Lower lobe of right lung (tissue), 2 donors: Measurements from ENCODE around the gene IBTK. TPM values are rescaled to one million over a fixed set of nuclear protein-coding genes. Genes with fewer than 3 reads are reported as not detected.
A peak's percentile ranks its signal among the peaks of the same experiment; 100 is the strongest.

Experiments
- ATAC-seq, 2 donors: fragments of 200-7000 bp; cut with Tn5 transposase; one replicate each; pipeline ENCODE4 v1.9.1; 2020 to 2022; ENCODE audit warnings: mild to moderate bottlenecking in 2 of 2, moderate library complexity in 2 of 2
- DNase-seq: peaks from one replicate; pipeline ENCODE4 v3.0.0-alpha.2; 2020
- H3K27ac ChIP-seq: fragments of 200-600 bp; one replicate; pipeline ENCODE4 v1.8.0; 2022
- H3K27me3 ChIP-seq: fragments of 200-600 bp; one replicate; pipeline ENCODE4 v1.8.0; 2022; ENCODE audit warnings: low read depth
- H3K36me3 ChIP-seq: fragments of 200-600 bp; one replicate; pipeline ENCODE4 v1.8.0; 2022; ENCODE audit warnings: mild to moderate bottlenecking
- H3K4me1 ChIP-seq: fragments of 200-600 bp; one replicate; pipeline ENCODE4 v1.8.0; 2022
- H3K4me3 ChIP-seq: fragments of 200-600 bp; one replicate; pipeline ENCODE4 v1.8.0; 2022; ENCODE audit warnings: mild to moderate bottlenecking
- H3K9me3 ChIP-seq: fragments of 200-600 bp; one replicate; pipeline ENCODE4 v1.8.0; 2022
- intact Hi-C: fragments of 100-400 bp; cut with DNase I; formaldehyde crosslinking; loops from one replicate; pipeline ENCODE4 v1.11.0; 2022
- total RNA-seq: library from RNA; stranded (reverse); fragmentation: NEBNext Ultra II Directional; extraction: Animal tissue kit (Norgen Biotek cat#: 25700); gene quantifications from one replicate; pipeline ENCODE4 v1.2.1, GENCODE V29; 2021
- TF ChIP-seq, protein P1 (sequence below): fragments of 200-600 bp; IDR thresholded peaks from one replicate; pipeline ENCODE4 v1.8.0; 2022; ENCODE audit warnings: antibody characterized with exemption, mild to moderate bottlenecking
- donor health status: DM: no; HTN: yes; CAD: no; lungs with severe emphysema.

The IBTK gene
- total RNA-seq, 1 donor from 2014 or later: 27.4 TPM

DNA sequence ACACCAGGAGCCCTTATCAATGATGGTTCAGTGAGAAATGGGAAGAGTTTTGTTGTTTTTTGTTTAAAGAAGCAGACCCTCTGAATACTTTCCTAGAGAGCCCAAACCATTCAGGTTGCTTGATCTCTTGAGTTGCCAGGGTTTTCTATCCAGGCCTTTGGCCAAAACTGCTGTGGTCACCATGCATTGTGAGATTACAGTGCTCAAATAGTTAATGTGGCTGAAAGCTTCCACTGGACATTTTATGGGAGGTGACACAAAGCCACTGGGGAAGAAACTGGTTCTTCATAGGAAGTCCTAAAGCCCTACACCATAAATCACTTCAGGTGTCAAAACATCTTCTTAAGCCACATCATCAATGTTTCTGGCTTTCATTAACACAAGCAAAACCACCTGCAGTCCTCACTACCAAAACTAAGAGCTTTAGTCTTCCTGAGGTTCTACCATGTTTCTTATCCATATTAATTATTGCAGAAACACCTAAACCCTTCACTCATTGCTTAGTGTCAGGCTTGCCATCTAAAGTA lies 101.6 kb downstream of the IBTK start:
- TF ChIP-seq, protein P1, sequence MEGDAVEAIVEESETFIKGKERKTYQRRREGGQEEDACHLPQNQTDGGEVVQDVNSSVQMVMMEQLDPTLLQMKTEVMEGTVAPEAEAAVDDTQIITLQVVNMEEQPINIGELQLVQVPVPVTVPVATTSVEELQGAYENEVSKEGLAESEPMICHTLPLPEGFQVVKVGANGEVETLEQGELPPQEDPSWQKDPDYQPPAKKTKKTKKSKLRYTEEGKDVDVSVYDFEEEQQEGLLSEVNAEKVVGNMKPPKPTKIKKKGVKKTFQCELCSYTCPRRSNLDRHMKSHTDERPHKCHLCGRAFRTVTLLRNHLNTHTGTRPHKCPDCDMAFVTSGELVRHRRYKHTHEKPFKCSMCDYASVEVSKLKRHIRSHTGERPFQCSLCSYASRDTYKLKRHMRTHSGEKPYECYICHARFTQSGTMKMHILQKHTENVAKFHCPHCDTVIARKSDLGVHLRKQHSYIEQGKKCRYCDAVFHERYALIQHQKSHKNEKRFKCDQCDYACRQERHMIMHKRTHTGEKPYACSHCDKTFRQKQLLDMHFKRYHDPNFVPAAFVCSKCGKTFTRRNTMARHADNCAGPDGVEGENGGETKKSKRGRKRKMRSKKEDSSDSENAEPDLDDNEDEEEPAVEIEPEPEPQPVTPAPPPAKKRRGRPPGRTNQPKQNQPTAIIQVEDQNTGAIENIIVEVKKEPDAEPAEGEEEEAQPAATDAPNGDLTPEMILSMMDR: no peak
- no peaks in the 10 kb centered on the region for H3K4me1 ChIP-seq
- DNase-seq (no peak), ATAC-seq (no peak)
- H3K36me3 ChIP-seq: no peaks in the 10 kb centered on the region
- no peak overlapping the region for H3K27ac ChIP-seq
- H3K4me3 ChIP-seq: no peak overlapping the region
- intact Hi-C loops: no loop called here
- no peaks in the 10 kb centered on the region for H3K9me3 ChIP-seq
- no peaks in the 10 kb centered on the region for H3K27me3 ChIP-seq

DNA sequence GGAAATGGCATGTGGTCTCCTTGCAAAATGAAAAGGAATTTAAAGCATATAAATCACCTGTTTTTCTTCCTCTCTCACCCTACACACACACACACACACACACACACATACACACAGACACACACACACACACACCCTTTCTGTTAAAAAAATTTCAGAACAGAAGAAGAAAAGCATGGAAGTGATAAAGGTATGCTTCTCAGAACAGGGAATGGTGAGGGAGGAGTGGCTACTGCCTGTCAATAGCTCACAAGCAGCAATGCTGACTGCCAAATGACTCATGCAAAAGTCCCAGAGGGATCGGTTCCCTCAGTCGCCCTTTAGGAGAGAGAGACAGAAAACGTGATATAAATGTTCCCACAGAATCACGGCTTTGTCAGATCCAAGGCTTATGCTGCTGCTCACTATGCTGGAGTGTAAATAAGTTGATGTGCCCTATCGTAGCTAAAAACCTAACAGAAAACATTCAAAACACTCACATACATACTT lies 102.6 kb downstream of the IBTK start:
- Histone ChIP-seq H3K27ac (no peak overlapping the region), H3K4me3 (no peak overlapping the region), H3K9me3 (no peaks in the 10 kb centered on the region), H3K36me3 (no peaks in the 10 kb centered on the region), H3K4me1 (no peaks in the 10 kb centered on the region), H3K27me3 (no peaks in the 10 kb centered on the region)
- DNase-seq (no peak), ATAC-seq (peak; percentile 63 to 67)
- TF ChIP-seq, protein P1: no peak
- intact Hi-C loops: no loop called here

DNA sequence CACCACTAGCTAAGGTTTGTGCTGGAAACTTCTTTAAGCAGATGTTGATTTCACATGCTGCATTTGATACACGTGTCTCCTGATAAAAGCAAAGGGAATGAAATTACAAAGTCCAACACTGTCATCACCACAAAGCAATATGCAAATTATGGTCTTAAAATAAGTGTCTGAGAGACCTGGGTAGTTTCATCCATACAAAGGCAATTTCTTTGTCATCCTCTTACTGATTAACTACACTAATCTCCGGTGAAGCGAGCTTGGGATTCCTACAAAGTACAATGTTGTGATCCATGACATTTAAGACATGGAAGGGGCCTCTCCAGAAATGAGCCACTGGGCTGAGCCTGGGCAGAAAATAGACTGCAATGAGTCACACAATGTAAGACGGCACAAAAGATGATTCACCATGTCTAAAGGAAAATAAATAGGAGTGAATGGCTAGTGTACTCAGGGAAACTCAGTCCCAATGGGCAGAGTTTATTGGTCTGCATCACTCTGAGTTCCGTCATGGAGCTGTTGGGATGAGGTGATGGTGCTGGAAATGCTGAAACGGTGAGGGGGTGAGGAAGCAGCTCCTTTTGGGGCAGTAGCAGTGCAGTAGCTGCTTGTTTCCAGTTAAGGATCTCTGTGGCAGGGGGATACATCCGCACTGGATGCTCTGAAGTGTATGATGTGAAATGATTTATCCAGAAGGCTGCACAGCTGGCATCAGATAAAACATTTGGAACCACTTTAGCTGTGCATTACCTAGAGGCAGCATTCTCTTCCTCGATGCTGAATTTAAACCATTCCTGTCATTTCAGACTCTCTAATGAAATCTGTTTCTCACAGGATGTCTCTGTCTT lies 103.3 kb downstream of the IBTK start:
- peak; percentile 47 to 58 for ATAC-seq
- no peaks in the 10 kb centered on the region for H3K4me1 ChIP-seq

DNA sequence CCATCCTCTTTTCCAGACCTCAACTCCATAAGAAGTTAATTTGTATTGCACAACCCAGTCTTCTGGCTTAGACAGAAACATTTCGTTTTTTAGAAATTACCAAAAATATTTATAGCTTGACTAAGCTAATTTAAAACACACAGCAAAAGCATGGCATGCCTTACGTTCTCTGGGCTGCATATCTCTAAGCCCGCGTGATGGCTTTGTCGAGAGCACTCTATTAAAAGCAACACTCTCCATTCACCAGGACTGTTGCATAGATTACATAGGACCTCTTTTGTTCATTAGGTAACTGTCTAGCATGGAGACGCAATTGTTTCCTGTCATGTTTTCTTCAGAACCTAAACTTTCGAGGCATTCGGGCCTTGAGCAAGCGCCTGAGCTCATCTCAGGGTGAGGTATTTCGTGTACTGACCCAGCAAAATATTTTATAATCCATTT lies 104.5 kb downstream of the IBTK start:
- Histone ChIP-seq H3K4me1 (no peaks in the 10 kb centered on the region), H3K4me3 (no peak overlapping the region), H3K27ac (no peak overlapping the region), H3K36me3 (no peaks in the 10 kb centered on the region), H3K9me3 (no peaks in the 10 kb centered on the region), H3K27me3 (no peaks in the 10 kb centered on the region)
- ATAC-seq (no peak), DNase-seq (no peak)
- intact Hi-C loops: no loop called here
- TF ChIP-seq, protein P1: no peak

More for the DNA sequence above, 103.3 kb downstream of the IBTK start:
- Histone ChIP-seq H3K9me3 (no peaks in the 10 kb centered on the region), H3K36me3 (no peaks in the 10 kb centered on the region), H3K27me3 (no peaks in the 10 kb centered on the region), H3K27ac (no peak overlapping the region), H3K4me3 (no peak overlapping the region)
- no peak for DNase-seq
- intact Hi-C loops: no loop called here
- TF ChIP-seq, protein P1: no peak

DNA sequence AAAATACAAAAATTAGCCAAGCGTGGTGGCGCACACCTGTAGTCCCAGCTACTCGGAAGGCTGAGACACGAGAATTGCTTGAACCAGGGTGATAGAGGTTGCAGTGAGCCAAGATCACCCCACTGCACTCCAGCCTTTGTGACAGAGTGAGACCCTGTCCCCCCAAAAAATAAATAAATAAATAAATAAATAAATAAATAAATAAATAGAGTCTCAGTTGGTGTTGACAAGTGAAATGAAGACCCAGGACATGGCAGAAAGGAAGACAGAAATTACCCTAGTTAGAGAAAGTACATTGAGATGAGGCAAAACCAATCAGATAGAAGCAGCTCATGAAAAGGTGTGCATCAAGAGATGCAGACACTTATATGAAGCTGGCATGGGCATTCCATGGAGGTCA lies 105.0 kb downstream of the IBTK start:
- ATAC-seq: no peak
- intact Hi-C loops: no loop called here
- Histone ChIP-seq H3K4me3 (no peak overlapping the region), H3K4me1 (no peaks in the 10 kb centered on the region), H3K36me3 (no peaks in the 10 kb centered on the region), H3K9me3 (no peaks in the 10 kb centered on the region), H3K27me3 (no peaks in the 10 kb centered on the region), H3K27ac (no peak overlapping the region)
- TF ChIP-seq, protein P1: no peak
- no peak for DNase-seq
